RWPE2 (cell line): ENCODE measurements around the gene MRPS2.

ENCODE experiments used
- ATAC-seq: fragments of 200-7000 bp; cut with Tn5 transposase; 3 replicates; pipeline ENCODE4 v1.9.1; 2021; ENCODE audit warnings: low read depth
- DNase-seq: peaks from one replicate; pipeline ENCODE4 v3.0.0-alpha.2; 2020; ENCODE audit warnings: low spot score
- H3K27ac ChIP-seq: fragments of 450-650 bp; 2 replicates; pipeline ENCODE4 v1.5.1; 2017; ENCODE audit warnings: mild to moderate bottlenecking; ENCODE audit not compliant: poor library complexity, severe bottlenecking
- H3K27me3 ChIP-seq: fragments of 250-450 bp; sonication (Bioruptor Pico); 2 replicates; pipeline ENCODE4 v1.5.1; 2021; ENCODE audit warnings: mild to moderate bottlenecking, moderate library complexity; ENCODE audit not compliant: insufficient read depth, poor library complexity, severe bottlenecking
- H3K36me3 ChIP-seq: fragments of 250-450 bp; sonication (Bioruptor Pico); 2 replicates; pipeline ENCODE4 v1.5.1; 2020; ENCODE audit warnings: low read depth, mild to moderate bottlenecking, moderate library complexity
- H3K4me1 ChIP-seq: fragments of 250-450 bp; sonication (Bioruptor Pico); 2 replicates; pipeline ENCODE4 v1.5.1; 2021; ENCODE audit warnings: mild to moderate bottlenecking, moderate library complexity; ENCODE audit not compliant: insufficient read depth, poor library complexity, severe bottlenecking
- H3K4me3 ChIP-seq: fragments of 250-450 bp; sonication (Bioruptor Pico); 2 replicates; pipeline ENCODE4 v1.5.1; 2021; ENCODE audit warnings: mild to moderate bottlenecking, moderate library complexity; ENCODE audit not compliant: severe bottlenecking
- H3K9me3 ChIP-seq: fragments of 250-450 bp; sonication (Bioruptor Pico); 2 replicates; pipeline ENCODE4 v1.5.1; 2021; ENCODE audit warnings: mild to moderate bottlenecking, moderate library complexity; ENCODE audit not compliant: severe bottlenecking
- TF ChIP-seq, protein P1 (sequence below): fragments of 450-650 bp; IDR thresholded peaks from one replicate; pipeline ENCODE4 v1.5.1; 2017; ENCODE audit warnings: mild to moderate bottlenecking, moderate library complexity; ENCODE audit not compliant: poor library complexity, severe bottlenecking

The MRPS2 gene

GRCh38 chr9:135523521-135524129, 23.1 kb downstream of the MRPS2 start:
- ATAC-seq (no peak), DNase-seq (peak; percentile 34)
- no peaks in the 10 kb centered on the region for H3K4me1 ChIP-seq
- H3K4me3 ChIP-seq, result no peak overlapping the region
- no peak overlapping the region for H3K27ac ChIP-seq
- TF ChIP-seq, protein P1, sequence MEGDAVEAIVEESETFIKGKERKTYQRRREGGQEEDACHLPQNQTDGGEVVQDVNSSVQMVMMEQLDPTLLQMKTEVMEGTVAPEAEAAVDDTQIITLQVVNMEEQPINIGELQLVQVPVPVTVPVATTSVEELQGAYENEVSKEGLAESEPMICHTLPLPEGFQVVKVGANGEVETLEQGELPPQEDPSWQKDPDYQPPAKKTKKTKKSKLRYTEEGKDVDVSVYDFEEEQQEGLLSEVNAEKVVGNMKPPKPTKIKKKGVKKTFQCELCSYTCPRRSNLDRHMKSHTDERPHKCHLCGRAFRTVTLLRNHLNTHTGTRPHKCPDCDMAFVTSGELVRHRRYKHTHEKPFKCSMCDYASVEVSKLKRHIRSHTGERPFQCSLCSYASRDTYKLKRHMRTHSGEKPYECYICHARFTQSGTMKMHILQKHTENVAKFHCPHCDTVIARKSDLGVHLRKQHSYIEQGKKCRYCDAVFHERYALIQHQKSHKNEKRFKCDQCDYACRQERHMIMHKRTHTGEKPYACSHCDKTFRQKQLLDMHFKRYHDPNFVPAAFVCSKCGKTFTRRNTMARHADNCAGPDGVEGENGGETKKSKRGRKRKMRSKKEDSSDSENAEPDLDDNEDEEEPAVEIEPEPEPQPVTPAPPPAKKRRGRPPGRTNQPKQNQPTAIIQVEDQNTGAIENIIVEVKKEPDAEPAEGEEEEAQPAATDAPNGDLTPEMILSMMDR, result no peak
- no peaks in the 10 kb centered on the region for H3K27me3 ChIP-seq
- no peaks in the 10 kb centered on the region for H3K36me3 ChIP-seq
- H3K9me3 ChIP-seq, result no peaks in the 10 kb centered on the region

- Histone ChIP-seq H3K4me1 (no peaks in the 10 kb centered on the region), H3K4me3 (no peak overlapping the region), H3K27me3 (no peaks in the 10 kb centered on the region), H3K9me3 (no peaks in the 10 kb centered on the region), H3K36me3 (no peaks in the 10 kb centered on the region), H3K27ac (no peak overlapping the region)
- TF ChIP-seq, protein P1, result no peak
- DNase-seq (peak; percentile 25), ATAC-seq (no peak)
Measured at GRCh38 chr9:135524130-135524861, 23.8 kb downstream of the MRPS2 start.

DNA sequence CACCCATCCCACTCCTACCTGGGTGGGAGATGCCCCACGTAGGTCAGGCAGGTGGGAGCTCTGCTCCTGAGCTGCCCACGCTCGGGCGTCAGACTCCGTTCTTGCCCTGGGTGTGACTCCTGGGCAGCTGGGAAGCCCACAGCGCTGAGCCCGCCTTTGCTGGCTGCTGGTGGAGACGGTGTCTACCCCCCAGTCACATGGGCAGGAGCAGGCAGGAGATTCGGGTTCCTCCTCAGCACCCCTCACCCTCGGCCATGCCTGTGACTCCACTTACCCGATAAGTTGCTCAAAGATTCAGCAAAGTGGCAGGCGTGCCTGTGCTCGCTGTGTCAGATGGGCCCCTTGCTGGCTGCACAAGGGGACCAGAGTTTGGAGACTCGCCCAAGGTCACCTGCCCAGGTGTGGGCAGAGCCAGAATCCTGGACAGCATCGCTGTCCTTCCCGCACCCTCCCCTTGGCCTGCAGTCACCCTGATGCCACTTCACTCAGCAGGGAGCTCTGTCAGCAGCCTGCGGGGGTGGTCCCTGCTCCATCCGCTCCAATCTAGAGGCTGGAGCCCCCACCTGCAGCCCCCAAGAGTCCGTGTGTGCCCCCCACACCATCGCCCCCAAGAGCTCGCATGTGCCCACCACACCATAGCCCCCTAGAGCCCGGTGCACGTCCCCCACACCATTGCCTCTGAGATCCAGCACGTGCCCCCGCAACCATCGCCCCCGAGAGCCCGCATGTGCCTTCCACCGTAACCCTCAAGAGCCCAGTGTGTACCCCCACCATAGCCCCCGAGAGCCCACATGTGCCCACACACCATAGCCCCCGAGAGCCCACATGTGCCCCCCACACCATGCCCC, 25.0 kb downstream of the MRPS2 start:
- Histone ChIP-seq H3K4me3 (no peak overlapping the region), H3K27me3 (no peaks in the 10 kb centered on the region), H3K9me3 (no peaks in the 10 kb centered on the region), H3K4me1 (no peaks in the 10 kb centered on the region), H3K36me3 (no peaks in the 10 kb centered on the region), H3K27ac (no peak overlapping the region)
- TF ChIP-seq, protein P1, result no peak
- DNase-seq (peak; percentile 51), ATAC-seq (no peak)

DNA sequence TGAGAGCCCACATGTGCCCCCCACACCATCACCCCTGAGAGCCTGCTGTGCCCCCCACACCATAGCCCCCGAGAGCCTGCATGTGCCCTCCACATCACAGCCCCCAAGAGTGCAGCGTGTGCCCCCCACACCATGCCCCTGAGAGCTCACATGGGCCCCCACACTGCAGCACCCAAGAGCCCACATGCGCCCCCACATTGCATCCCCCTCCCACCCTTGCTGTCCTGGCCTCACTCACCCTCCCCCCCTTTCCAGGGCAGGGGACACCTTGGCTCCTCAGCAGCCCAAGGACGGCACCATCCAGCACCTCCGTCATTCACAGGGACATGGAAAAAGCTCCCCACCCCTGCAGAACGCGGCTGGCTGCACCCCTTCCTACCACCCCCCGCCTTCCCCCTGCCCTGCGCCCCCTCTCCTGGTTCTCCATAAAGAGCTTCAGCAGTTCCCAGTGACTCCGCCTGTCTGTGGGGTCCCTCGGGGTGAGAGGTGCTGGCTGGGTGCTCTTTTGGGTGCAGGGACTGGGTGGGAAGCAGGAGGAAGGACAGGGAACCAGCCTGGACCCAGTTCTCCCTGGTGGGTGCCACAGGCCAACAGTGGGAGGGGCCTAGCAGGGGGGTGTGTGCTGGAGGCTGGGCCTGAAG, 25.7 kb downstream of the MRPS2 start:
- Histone ChIP-seq H3K9me3 (no peaks in the 10 kb centered on the region), H3K4me3 (no peak overlapping the region), H3K27ac (no peak overlapping the region), H3K36me3 (no peaks in the 10 kb centered on the region), H3K27me3 (peaks cover 3% of the 10 kb centered on the region), H3K4me1 (no peaks in the 10 kb centered on the region)
- ATAC-seq (no peak), DNase-seq (no peak)
- TF ChIP-seq, protein P1, result no peak
